ENCODE data around the gene MED15. TPM values are rescaled to one million over a fixed set of nuclear protein-coding genes. Genes with fewer than 3 reads are reported as not detected.
A peak's percentile ranks its signal among the peaks of the same experiment; 100 is the strongest.
"Not testable (repeated sequence)": the region's sequence is repeated elsewhere in the genome, so short reads cannot be mapped to it uniquely, and the experiment has no call there.

The MED15 gene
- total RNA-seq, 2 experiments from 2014 or later, result 141 to 182 TPM

DNA sequence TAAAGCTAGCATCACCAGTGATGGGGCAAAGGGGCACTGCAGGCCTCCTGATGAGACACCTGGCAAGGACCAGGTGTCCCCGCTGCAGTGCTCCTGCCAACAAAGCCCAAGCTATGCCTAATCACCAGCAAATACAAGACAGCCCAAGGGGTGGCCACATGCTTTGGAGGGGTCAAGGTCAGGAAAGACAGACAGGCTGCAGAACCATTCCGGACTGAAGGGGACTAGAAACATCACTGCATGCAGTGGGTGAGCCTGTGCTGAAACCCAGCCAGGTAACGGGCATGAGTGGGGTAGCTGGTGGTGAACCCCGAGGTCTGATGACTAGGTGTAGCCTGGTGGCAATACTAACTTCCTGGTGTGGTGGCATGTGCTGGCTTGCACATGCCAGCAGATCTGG lies 111.1 kb downstream of the MED15 start:
- DNase-seq, result no peak
- POLR2A ChIA-PET, result no interaction called here
- CTCF ChIA-PET, result interaction anchor here (0.9 to 1.5 kb wide), 2 partner anchors 67 to 200 kb away, joined by 3 read pairs; no protein-coding TSS in a partner anchor
- H3K4me1 Mint-ChIP-seq, result no peaks in the 10 kb centered on the region
- H3K36me3 Mint-ChIP-seq (ENCODE audit: low read depth), result no peaks in the 10 kb centered on the region
- H3K27ac Mint-ChIP-seq, result no peak overlapping the region
- no peak overlapping the region for H3K4me3 Mint-ChIP-seq
- no peaks in the 10 kb centered on the region for H3K9me3 Mint-ChIP-seq
- H3K27me3 Mint-ChIP-seq, result peaks cover 2% of the 10 kb centered on the region

DNA sequence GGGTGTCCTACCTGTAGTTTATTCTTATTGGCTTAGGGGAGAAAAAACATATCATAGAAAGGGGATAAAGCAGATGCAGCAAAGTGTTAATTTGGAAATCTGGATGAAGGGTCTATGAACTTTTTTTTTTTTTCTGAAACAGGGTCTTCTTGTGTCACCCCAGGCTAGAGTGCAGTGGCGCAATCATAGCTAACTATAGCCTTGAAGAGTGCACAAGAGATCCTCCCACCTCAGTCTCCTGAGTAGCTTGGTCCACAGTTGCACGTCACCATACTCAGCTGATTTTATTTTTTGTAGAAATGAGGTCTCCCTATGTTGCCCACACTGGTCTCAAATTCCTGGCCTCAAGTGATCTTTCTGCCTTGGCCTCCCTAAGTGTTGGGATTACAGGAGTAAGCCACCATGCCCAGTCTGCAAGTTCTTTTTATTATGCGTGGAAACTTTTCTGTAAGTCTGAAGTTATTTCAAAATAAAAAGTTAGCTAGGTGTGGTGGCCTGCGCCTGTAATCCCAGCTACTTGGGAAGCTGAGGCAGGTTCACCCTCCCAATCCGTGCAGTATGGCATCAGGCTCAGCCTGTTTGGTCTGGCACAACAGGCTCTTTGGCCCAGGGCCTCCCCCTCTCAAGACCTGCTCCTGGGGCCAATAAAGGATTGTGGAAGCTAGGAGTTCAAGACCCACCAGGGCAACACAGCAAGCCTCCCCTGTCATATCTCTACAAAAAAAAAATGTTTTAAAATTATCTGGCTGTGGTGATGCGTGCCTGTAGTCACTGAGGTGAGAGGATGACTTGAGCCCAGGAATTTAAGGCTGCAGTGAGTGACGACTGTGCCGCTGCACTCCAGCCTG lies 111.9 kb downstream of the MED15 start:
- POLR2A ChIA-PET, result no interaction called here
- CTCF ChIA-PET, result interaction anchor here (1.5 kb wide), 1 partner anchor 67 kb away, joined by 3 read pairs; no protein-coding TSS in a partner anchor
- Mint-ChIP-seq H3K27me3 (peaks cover 2% of the 10 kb centered on the region), H3K27ac (peak overlapping the region; percentile 6), H3K4me3 (no peak overlapping the region), H3K36me3 (ENCODE audit: low read depth) (no peaks in the 10 kb centered on the region), H3K9me3 (no peaks in the 10 kb centered on the region), H3K4me1 (peaks cover 6% of the 10 kb centered on the region)
- DNase-seq, result no peak

DNA sequence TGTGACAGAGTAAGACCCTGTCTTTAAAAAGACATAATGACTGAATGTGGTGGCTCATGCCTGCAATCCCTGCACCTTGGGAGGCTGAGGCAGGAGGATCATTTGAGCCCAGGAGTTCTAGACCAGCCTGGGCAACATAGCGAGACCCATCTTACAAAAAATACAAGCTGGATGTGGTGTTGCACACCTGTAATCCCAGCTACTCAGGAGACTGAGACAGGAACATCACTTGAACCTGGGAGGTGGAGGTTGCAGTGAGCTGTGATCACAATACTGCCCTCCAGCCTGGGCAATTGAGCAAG lies 112.4 kb downstream of the MED15 start:
- H3K9me3 Mint-ChIP-seq; H3K4me3 Mint-ChIP-seq; H3K36me3 Mint-ChIP-seq (ENCODE audit: low read depth); DNase-seq; POLR2A ChIA-PET; H3K27ac Mint-ChIP-seq; H3K27me3 Mint-ChIP-seq; H3K4me1 Mint-ChIP-seq: not testable (repeated sequence)
- CTCF ChIA-PET, result interaction anchor here (0.9 kb wide), 1 partner anchor 14 kb away, joined by 3 read pairs; no protein-coding TSS in a partner anchor

DNA sequence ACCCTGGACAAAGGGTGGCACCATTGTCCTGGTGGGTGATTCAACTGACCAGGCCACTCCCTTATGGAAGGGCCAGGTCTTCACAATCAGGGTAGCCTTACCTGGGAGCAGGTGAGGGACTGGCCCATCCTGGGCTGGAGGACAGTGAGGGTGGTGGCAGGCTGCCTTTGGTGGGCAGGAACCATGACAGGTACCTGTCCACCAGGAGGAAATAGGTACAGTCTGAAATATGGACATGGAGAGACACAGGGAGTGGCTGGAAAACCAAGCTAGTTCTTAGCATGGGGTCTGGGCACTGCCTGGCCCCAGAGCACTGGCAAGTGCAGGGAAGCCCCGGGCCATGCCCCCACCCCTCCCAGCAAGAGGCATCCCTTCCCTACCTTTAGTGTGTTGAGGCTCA lies 113.8 kb downstream of the MED15 start:
- CTCF ChIA-PET, result interaction anchor here (0.6 kb wide), 1 partner anchor 85 kb away, joined by 3 read pairs; no protein-coding TSS in a partner anchor
- H3K9me3 Mint-ChIP-seq, result no peaks in the 10 kb centered on the region
- POLR2A ChIA-PET, result no interaction called here
- DNase-seq, result no peak
- peaks cover 5% of the 10 kb centered on the region for H3K27me3 Mint-ChIP-seq
- no peaks in the 10 kb centered on the region for H3K36me3 Mint-ChIP-seq (ENCODE audit: low read depth)
- H3K4me3 Mint-ChIP-seq, result no peak overlapping the region
- H3K4me1 Mint-ChIP-seq, result peaks cover 8% of the 10 kb centered on the region
- no peak overlapping the region for H3K27ac Mint-ChIP-seq

DNA sequence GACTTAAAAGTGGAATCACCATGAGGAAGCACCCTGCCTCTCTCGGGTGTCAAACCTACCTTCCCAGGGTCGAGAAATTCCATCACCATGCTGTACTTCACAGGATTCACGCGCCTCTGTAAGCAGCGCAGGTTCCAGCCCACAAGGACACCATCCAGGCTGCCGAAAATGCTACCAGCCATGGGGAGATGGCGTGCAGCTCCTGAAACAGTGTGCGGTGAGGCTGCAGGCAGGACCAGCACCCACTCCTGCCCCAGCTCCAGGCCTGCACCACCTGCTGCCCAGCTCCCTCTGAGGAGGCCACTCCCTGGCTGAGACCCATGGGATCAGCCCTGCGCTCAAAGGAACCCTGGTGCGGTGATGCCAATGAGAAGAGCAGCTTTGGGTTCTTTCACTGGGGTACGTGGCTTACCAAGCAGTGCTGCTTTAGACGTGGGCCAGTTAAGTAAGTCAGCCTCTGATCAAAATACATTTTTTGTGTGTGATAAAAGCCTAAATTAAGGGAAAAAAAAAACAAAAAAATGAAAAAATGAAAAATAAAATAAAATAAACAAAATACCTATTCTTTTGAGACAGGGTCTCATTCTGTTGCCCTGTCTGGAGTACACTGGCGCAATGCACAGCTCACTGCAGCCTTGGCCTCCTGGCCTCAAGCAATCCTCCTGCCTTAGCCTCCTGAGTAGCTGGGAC lies 115.4 kb downstream of the MED15 start:
- DNase-seq, result no peak
- Mint-ChIP-seq H3K27ac (no peak overlapping the region), H3K27me3 (peaks cover 11% of the 10 kb centered on the region), H3K36me3 (ENCODE audit: low read depth) (no peaks in the 10 kb centered on the region), H3K4me3 (no peak overlapping the region), H3K9me3 (no peaks in the 10 kb centered on the region), H3K4me1 (peaks cover 8% of the 10 kb centered on the region)
- ChIA-PET CTCF (interaction anchor here (1.2 kb wide), 1 partner anchor 74 kb away, joined by 3 read pairs; no protein-coding TSS in a partner anchor), POLR2A (no interaction called here)

DNA sequence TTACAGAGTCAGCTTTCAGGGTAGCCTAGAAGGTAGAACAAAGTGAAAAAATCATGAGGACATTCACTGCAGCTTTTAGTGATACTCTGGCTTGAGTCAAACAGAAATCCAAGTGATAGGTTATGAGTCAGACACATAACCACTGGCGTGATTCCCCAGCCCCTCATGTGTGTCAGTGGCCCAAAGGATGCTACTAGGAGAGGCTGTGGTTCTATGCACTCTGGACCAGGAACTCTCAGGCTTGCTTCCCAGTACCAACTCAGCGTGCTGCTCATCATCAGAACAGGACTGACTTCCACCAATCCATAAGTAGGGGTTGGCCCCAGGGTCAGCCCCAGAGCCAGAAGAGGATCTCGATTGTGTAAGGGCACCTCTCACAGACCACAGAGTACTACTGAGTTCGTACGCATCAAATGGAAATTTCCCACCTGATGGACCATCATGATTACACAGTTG lies 116.8 kb downstream of the MED15 start:
- Mint-ChIP-seq H3K27ac (no peak overlapping the region), H3K36me3 (ENCODE audit: low read depth) (no peaks in the 10 kb centered on the region), H3K4me1 (peaks cover 8% of the 10 kb centered on the region), H3K4me3 (no peak overlapping the region), H3K9me3 (no peaks in the 10 kb centered on the region), H3K27me3 (peaks cover 15% of the 10 kb centered on the region)
- POLR2A ChIA-PET, result no interaction called here
- DNase-seq, result no peak
- CTCF ChIA-PET, result interaction anchor here (0.6 to 1.2 kb wide), 2 partner anchors 25 to 73 kb away, joined by 3 read pairs; no protein-coding TSS in a partner anchor

DNA sequence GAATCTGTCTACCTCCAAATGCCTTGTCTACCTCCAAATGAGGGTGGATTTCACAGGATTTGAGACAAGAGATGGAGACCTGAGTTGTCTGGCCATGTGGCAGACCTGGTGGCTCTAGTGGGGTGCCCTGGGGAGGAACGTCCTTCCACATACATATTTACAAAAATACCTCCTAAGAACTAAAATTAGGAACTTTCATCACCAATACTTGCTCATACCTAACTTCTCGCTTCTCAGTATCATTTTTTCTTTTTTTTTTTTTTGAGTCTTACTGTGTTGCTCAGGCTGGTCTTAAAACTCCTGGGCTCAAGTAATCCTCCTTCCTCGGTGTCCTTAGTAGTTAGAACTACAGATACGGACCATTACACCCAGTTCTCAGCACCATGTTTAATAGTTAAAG lies 117.9 kb downstream of the MED15 start:
- H3K27me3 Mint-ChIP-seq, result peaks cover 15% of the 10 kb centered on the region
- peaks cover 8% of the 10 kb centered on the region for H3K4me1 Mint-ChIP-seq
- no peak overlapping the region for H3K27ac Mint-ChIP-seq
- H3K4me3 Mint-ChIP-seq, result no peak overlapping the region
- ChIA-PET CTCF (no interaction called here), POLR2A (interaction anchor here (0.6 kb wide), 1 partner anchor 31 kb away, joined by 3 read pairs; no protein-coding TSS in a partner anchor)
- no peaks in the 10 kb centered on the region for H3K36me3 Mint-ChIP-seq (ENCODE audit: low read depth)
- no peak for DNase-seq
- no peaks in the 10 kb centered on the region for H3K9me3 Mint-ChIP-seq

DNA sequence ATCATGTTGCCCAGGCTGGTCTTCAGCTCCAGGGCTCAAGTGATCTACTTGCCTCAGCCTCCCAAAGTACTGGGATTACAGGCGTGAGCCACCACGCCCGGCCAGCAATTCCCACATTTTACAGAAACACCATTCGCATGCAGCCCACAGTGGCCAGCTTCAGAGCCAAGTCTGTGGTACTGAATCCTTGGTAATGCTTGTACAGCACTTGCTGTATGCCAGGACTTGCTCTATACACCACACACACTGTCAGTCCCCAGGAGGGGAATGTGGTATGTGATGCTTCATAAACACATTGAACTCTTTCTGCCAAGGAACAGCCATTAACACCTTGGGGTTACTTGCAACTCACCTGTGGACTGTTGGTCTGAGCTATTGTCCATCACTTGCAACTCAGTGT lies 119.4 kb downstream of the MED15 start:
- ChIA-PET POLR2A (no interaction called here), CTCF (interaction anchor here (1.0 kb wide), 1 partner anchor 8 kb away, joined by 3 read pairs; no protein-coding TSS in a partner anchor)
- Mint-ChIP-seq H3K4me1 (peaks cover 8% of the 10 kb centered on the region), H3K27me3 (peaks cover 15% of the 10 kb centered on the region), H3K36me3 (ENCODE audit: low read depth) (no peaks in the 10 kb centered on the region), H3K9me3 (no peaks in the 10 kb centered on the region), H3K27ac (no peak overlapping the region), H3K4me3 (no peak overlapping the region)
- no peak for DNase-seq

DNA sequence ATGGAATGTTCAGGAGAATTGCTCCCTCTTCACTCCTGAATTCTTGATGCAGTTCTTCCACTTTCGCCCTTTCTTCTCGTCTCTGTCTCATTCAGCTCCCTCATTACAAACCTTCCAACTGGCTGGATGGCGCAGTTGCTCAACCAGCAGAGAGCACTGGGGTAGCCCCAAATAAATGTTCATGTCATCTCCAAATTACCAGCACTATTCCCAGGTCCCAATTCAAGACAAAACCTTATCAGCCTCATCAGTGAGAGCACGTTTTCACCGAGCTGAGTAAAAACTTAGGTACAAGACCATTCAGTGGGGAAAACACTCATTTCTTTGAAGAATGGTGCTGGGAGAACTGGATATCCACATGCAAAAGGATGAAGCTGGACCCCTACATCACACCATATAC lies 120.0 kb downstream of the MED15 start:
- peaks cover 8% of the 10 kb centered on the region for H3K4me1 Mint-ChIP-seq
- no peak for DNase-seq
- no peak overlapping the region for H3K27ac Mint-ChIP-seq
- POLR2A ChIA-PET, result no interaction called here
- H3K9me3 Mint-ChIP-seq, result no peaks in the 10 kb centered on the region
- no peak overlapping the region for H3K4me3 Mint-ChIP-seq
- CTCF ChIA-PET, result interaction anchor here (0.8 kb wide), 1 partner anchor 15 kb away, joined by 3 read pairs; no protein-coding TSS in a partner anchor
- peaks cover 15% of the 10 kb centered on the region for H3K27me3 Mint-ChIP-seq
- no peaks in the 10 kb centered on the region for H3K36me3 Mint-ChIP-seq (ENCODE audit: low read depth)

DNA sequence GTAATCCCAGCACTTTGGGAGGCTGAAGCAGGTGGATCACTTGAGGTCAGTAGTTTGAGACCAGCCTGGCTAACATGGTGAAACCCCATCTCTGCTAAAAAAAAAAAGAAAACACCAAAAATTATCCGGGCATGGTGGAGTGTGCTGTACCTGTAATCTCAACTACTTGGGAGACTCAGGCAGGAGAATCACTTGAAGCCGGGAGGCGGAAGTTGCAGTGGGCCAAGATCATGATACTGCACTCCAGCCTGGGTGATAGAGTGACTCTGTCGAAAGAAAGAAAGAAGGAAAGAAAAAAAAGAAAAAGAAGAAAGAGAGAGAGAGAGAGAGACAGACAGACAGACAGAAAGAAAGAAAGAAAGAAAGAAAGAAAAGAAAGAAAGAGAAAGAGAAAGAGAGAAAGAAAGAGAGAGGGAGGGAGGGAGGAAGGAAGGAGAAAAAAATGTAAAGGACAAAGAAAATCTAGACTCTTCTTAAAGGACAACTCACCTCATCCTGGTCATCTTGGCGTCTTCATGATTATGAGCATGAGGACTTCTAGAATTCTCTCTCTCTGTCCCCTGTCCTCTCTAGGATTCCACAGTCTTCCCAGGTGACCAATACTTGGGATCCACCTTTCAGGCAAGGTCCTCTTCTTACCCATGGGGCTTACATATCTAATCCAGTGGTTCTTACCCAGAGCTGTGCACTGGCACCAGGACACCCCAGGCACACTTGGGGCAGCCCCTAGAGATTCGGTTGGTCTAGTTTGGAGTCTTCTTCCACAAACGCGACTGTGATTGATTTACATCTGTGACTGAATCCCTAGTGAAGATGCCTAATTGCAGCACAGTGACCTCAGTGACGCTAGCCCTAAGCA lies 120.9 kb downstream of the MED15 start:
- H3K36me3 Mint-ChIP-seq (ENCODE audit: low read depth), result no peaks in the 10 kb centered on the region
- H3K27me3 Mint-ChIP-seq, result peaks cover 15% of the 10 kb centered on the region
- ChIA-PET CTCF (interaction anchor here (0.8 kb wide), 1 partner anchor 14 kb away, joined by 3 read pairs; no protein-coding TSS in a partner anchor), POLR2A (no interaction called here)
- no peak overlapping the region for H3K27ac Mint-ChIP-seq
- H3K4me3 Mint-ChIP-seq, result no peak overlapping the region
- DNase-seq, result no peak
- H3K4me1 Mint-ChIP-seq, result peaks cover 8% of the 10 kb centered on the region
- no peaks in the 10 kb centered on the region for H3K9me3 Mint-ChIP-seq

DNA sequence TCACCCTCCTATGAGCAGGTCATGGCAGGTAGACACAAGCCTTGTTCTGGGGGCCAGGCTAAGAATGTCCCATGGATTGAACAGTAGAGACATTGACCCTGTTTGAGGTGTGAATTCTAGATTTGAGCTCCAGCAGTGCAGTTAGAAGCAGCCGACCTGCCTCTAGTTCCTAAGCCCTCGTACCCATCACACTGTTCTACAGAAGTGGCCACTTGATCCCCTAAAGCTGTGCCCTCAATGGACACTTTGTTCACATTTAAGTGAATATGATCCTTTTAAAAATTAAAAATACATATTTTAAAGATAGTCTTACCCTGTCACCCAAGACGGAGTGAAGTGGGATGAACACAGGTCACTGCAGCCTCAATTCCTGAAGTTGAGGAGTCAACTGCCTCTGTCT lies 122.0 kb downstream of the MED15 start:
- peaks cover 15% of the 10 kb centered on the region for H3K27me3 Mint-ChIP-seq
- H3K27ac Mint-ChIP-seq, result no peak overlapping the region
- no peak for DNase-seq
- H3K4me3 Mint-ChIP-seq, result no peak overlapping the region
- no peaks in the 10 kb centered on the region for H3K36me3 Mint-ChIP-seq (ENCODE audit: low read depth)
- CTCF ChIA-PET, result no interaction called here
- peaks cover under 1% of the 10 kb centered on the region for H3K4me1 Mint-ChIP-seq
- H3K9me3 Mint-ChIP-seq, result no peaks in the 10 kb centered on the region
- POLR2A ChIA-PET, result no interaction called here

DNA sequence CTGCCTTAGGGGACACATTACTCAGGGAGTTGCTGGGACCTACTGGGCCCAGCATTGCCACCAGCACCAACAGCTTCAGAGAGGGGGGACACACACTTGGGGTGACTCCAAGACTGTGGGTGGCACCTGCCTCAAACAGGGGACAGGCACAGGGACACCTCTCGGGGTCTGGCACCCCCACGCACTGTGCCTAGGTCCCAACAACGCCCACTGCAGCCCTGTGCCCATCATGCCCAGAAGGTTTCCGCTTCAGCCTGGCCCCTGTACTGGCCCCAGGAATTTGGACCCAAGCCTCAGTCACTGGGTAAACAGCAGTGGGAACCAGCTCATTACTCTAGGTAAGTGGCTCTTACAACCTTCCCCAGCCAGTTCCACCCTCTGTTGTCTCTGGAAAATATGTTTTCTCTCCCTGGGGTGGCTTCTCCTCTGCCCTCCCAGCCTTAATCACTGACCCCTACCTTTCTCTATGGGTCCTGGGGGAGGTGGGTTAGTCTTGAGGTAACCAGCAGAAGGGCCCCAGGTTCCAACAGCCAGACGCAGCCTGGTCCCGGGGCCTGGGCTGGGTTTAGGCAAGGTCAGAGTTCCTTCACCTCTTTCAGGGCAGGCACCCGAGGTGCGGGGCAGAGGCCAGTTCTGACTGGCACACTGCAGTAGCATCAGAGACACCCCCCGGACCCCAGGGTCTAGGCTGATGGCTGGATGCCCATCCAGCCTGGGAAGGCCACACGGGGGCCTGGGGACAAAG lies 123.6 kb downstream of the MED15 start:
- no peaks in the 10 kb centered on the region for H3K36me3 Mint-ChIP-seq (ENCODE audit: low read depth)
- CTCF ChIA-PET, result no interaction called here
- POLR2A ChIA-PET, result interaction anchor here (0.7 kb wide), 1 partner anchor 573 kb away, joined by 4 read pairs; no protein-coding TSS in a partner anchor
- no peak overlapping the region for H3K4me3 Mint-ChIP-seq
- no peak overlapping the region for H3K27ac Mint-ChIP-seq
- no peaks in the 10 kb centered on the region for H3K9me3 Mint-ChIP-seq
- DNase-seq, result no peak
- H3K4me1 Mint-ChIP-seq, result peaks cover 4% of the 10 kb centered on the region
- H3K27me3 Mint-ChIP-seq, result peaks cover 12% of the 10 kb centered on the region
